Activated naive CD4-positive, alpha-beta T cell treated with anti-CD3 and anti-CD28 coated beads, Interleukin-2, amount 50 U/mL, for 24 hours (primary cell): ENCODE measurements around the gene TREH.

ENCODE experiments used
- H3K27ac Mint-ChIP-seq: one replicate; pipeline ENCODE4 v1.8.0; 2021; ENCODE audit warnings: mild to moderate bottlenecking, mixed read lengths
- H3K27me3 Mint-ChIP-seq: one replicate; pipeline ENCODE4 v1.8.0; 2021; ENCODE audit warnings: mixed read lengths
- H3K36me3 Mint-ChIP-seq: one replicate; pipeline ENCODE4 v1.8.0; 2021; ENCODE audit warnings: mixed read lengths
- H3K4me1 Mint-ChIP-seq: one replicate; pipeline ENCODE4 v1.8.0; 2021; ENCODE audit warnings: mixed read lengths
- H3K4me3 Mint-ChIP-seq: one replicate; pipeline ENCODE4 v1.8.0; 2021; ENCODE audit warnings: mild to moderate bottlenecking, mixed read lengths
- H3K9me3 Mint-ChIP-seq: one replicate; pipeline ENCODE4 v1.8.0; 2021; ENCODE audit warnings: mixed read lengths

Gene TREH

GRCh38 chr11:118649941-118650340 is 29.5 kb downstream of the TREH start:
- H3K36me3 Mint-ChIP-seq, result peaks cover 3% of the 10 kb centered on the region
- no peaks in the 10 kb centered on the region for H3K27me3 Mint-ChIP-seq
- no peak overlapping the region for H3K4me3 Mint-ChIP-seq
- no peak overlapping the region for H3K27ac Mint-ChIP-seq
- H3K9me3 Mint-ChIP-seq, result no peaks in the 10 kb centered on the region
- H3K4me1 Mint-ChIP-seq, result peaks cover 14% of the 10 kb centered on the region

GRCh38 chr11:118648291-118648690 is 31.2 kb downstream of the TREH start:
- no peak overlapping the region for H3K27ac Mint-ChIP-seq
- H3K9me3 Mint-ChIP-seq, result no peaks in the 10 kb centered on the region
- peaks cover 3% of the 10 kb centered on the region for H3K36me3 Mint-ChIP-seq
- peaks cover 14% of the 10 kb centered on the region for H3K4me1 Mint-ChIP-seq
- no peaks in the 10 kb centered on the region for H3K27me3 Mint-ChIP-seq
- H3K4me3 Mint-ChIP-seq, result no peak overlapping the region

- Mint-ChIP-seq H3K9me3 (no peaks in the 10 kb centered on the region), H3K27me3 (no peaks in the 10 kb centered on the region), H3K36me3 (peaks cover 3% of the 10 kb centered on the region), H3K27ac (no peak overlapping the region), H3K4me1 (no peaks in the 10 kb centered on the region), H3K4me3 (no peak overlapping the region)
These were observed 33.1 kb downstream of the TREH start for GRCh38 chr11:118646393-118646792.

GRCh38 chr11:118645066-118645715 is 34.3 kb downstream of the TREH start:
- Mint-ChIP-seq H3K4me1 (no peaks in the 10 kb centered on the region), H3K27ac (no peak overlapping the region), H3K36me3 (peaks cover 3% of the 10 kb centered on the region), H3K9me3 (no peaks in the 10 kb centered on the region), H3K27me3 (no peaks in the 10 kb centered on the region), H3K4me3 (no peak overlapping the region)

- Mint-ChIP-seq H3K4me1 (no peaks in the 10 kb centered on the region), H3K9me3 (no peaks in the 10 kb centered on the region), H3K27me3 (no peaks in the 10 kb centered on the region), H3K36me3 (peaks cover 3% of the 10 kb centered on the region), H3K27ac (no peak overlapping the region), H3K4me3 (no peak overlapping the region)
These were observed 35.0 kb downstream of the TREH start for GRCh38 chr11:118644496-118644895.

- H3K4me3 Mint-ChIP-seq, result no peak overlapping the region
- H3K36me3 Mint-ChIP-seq, result peaks cover 3% of the 10 kb centered on the region
- H3K27me3 Mint-ChIP-seq, result no peaks in the 10 kb centered on the region
- H3K9me3 Mint-ChIP-seq, result no peaks in the 10 kb centered on the region
- no peaks in the 10 kb centered on the region for H3K4me1 Mint-ChIP-seq
- H3K27ac Mint-ChIP-seq, result no peak overlapping the region
These were observed 35.5 kb downstream of the TREH start for GRCh38 chr11:118643995-118644345.

GRCh38 chr11:118643142-118643994 is 36.1 kb downstream of the TREH start:
- peaks cover 2% of the 10 kb centered on the region for H3K36me3 Mint-ChIP-seq
- H3K4me1 Mint-ChIP-seq, result no peaks in the 10 kb centered on the region
- no peak overlapping the region for H3K27ac Mint-ChIP-seq
- H3K27me3 Mint-ChIP-seq, result no peaks in the 10 kb centered on the region
- H3K9me3 Mint-ChIP-seq, result no peaks in the 10 kb centered on the region
- no peak overlapping the region for H3K4me3 Mint-ChIP-seq

GRCh38 chr11:118641397-118642019 is 37.9 kb downstream of the TREH start:
- H3K27me3 Mint-ChIP-seq, result no peaks in the 10 kb centered on the region
- no peaks in the 10 kb centered on the region for H3K9me3 Mint-ChIP-seq
- no peak overlapping the region for H3K4me3 Mint-ChIP-seq
- no peaks in the 10 kb centered on the region for H3K4me1 Mint-ChIP-seq
- no peak overlapping the region for H3K27ac Mint-ChIP-seq
- peaks cover 2% of the 10 kb centered on the region for H3K36me3 Mint-ChIP-seq

- no peak overlapping the region for H3K4me3 Mint-ChIP-seq
- no peak overlapping the region for H3K27ac Mint-ChIP-seq
- H3K27me3 Mint-ChIP-seq, result no peaks in the 10 kb centered on the region
- H3K36me3 Mint-ChIP-seq, result no peaks in the 10 kb centered on the region
- H3K4me1 Mint-ChIP-seq, result no peaks in the 10 kb centered on the region
- H3K9me3 Mint-ChIP-seq, result no peaks in the 10 kb centered on the region
These were observed 38.9 kb downstream of the TREH start for GRCh38 chr11:118640332-118641154.

GRCh38 chr11:118639899-118640298 is 39.6 kb downstream of the TREH start:
- Mint-ChIP-seq H3K27me3 (no peaks in the 10 kb centered on the region), H3K36me3 (no peaks in the 10 kb centered on the region), H3K4me3 (no peak overlapping the region), H3K27ac (no peak overlapping the region), H3K9me3 (no peaks in the 10 kb centered on the region), H3K4me1 (no peaks in the 10 kb centered on the region)

GRCh38 chr11:118638726-118639125 is 40.7 kb downstream of the TREH start:
- H3K4me3 Mint-ChIP-seq, result no peak overlapping the region

GRCh38 chr11:118636569-118637290 is 42.7 kb downstream of the TREH start:
- H3K4me3 Mint-ChIP-seq, result no peak overlapping the region
- no peaks in the 10 kb centered on the region for H3K9me3 Mint-ChIP-seq
- no peaks in the 10 kb centered on the region for H3K4me1 Mint-ChIP-seq
- no peak overlapping the region for H3K27ac Mint-ChIP-seq
- no peaks in the 10 kb centered on the region for H3K36me3 Mint-ChIP-seq
- H3K27me3 Mint-ChIP-seq, result no peaks in the 10 kb centered on the region

More at GRCh38 chr11:118638726-118639125, 40.7 kb downstream of the TREH start:
- Mint-ChIP-seq H3K4me1 (no peaks in the 10 kb centered on the region), H3K27me3 (no peaks in the 10 kb centered on the region), H3K27ac (no peak overlapping the region), H3K9me3 (no peaks in the 10 kb centered on the region), H3K36me3 (no peaks in the 10 kb centered on the region)

- H3K36me3 Mint-ChIP-seq, result no peaks in the 10 kb centered on the region
These were observed 43.8 kb downstream of the TREH start for GRCh38 chr11:118635642-118636041.

GRCh38 chr11:118635237-118635591 is 44.2 kb downstream of the TREH start:
- Mint-ChIP-seq H3K9me3 (no peaks in the 10 kb centered on the region), H3K36me3 (no peaks in the 10 kb centered on the region), H3K4me3 (no peak overlapping the region)

More at GRCh38 chr11:118635642-118636041, 43.8 kb downstream of the TREH start:
- Mint-ChIP-seq H3K27me3 (no peaks in the 10 kb centered on the region), H3K9me3 (no peaks in the 10 kb centered on the region), H3K4me1 (no peaks in the 10 kb centered on the region), H3K27ac (no peak overlapping the region), H3K4me3 (no peak overlapping the region)

More at GRCh38 chr11:118635237-118635591, 44.2 kb downstream of the TREH start:
- Mint-ChIP-seq H3K27ac (no peak overlapping the region), H3K27me3 (no peaks in the 10 kb centered on the region), H3K4me1 (no peaks in the 10 kb centered on the region)
